Measurements from ENCODE around the gene UROC1. TPM values are rescaled to one million over a fixed set of nuclear protein-coding genes. Genes with fewer than 3 reads are reported as not detected.

The UROC1 gene
- total and polyA plus RNA-seq, 2 experiments from 2014 or later: not detected

- Mint-ChIP-seq H3K27ac (no peak overlapping the region), H3K36me3 (ENCODE audit: low read depth) (peaks cover 81% of the 10 kb centered on the region), H3K4me1 (no peaks in the 10 kb centered on the region), H3K27me3 (ENCODE audit: insufficient read depth, low read depth, poor library complexity) (peaks cover 6% of the 10 kb centered on the region), H3K4me3 (no peak overlapping the region), H3K9me3 (no peaks in the 10 kb centered on the region)
- DNase-seq (ENCODE audit: low spot score) (no peak), ATAC-seq (no peak)
- Histone ChIP-seq H4K20me1 (replicated peaks; ENCODE audit: insufficient read depth) (peaks cover 33% of the 10 kb centered on the region), H3K27me3 (ENCODE audit: insufficient read depth) (no peaks in the 10 kb centered on the region), H2AFZ (no peak overlapping the region), H3K4me2 (no peak overlapping the region), H3K27ac (ENCODE audit: low read depth) (no peak overlapping the region), H3K36me3 (ENCODE audit: insufficient read depth) (peaks cover 43% of the 10 kb centered on the region), H3K4me3 (no peak overlapping the region), H3K4me1 (ENCODE audit: insufficient read depth) (no peaks in the 10 kb centered on the region), H3F3A (replicated peaks; ENCODE audit: low read depth) (no peaks in the 10 kb centered on the region), H3K9me2 (ENCODE audit: insufficient read depth) (no peaks in the 10 kb centered on the region), H3K79me2 (replicated peaks; ENCODE audit: insufficient read depth) (peaks cover 39% of the 10 kb centered on the region)
- TF ChIP-seq STAT1 (IDR thresholded peaks at IDR 0.05; ENCODE audit: unreplicated experiment) (no peak), EZH2phosphoT487 (IDR thresholded peaks at IDR 0.05; ENCODE audit: unreplicated experiment) (no peak), ETS1 (IDR thresholded peaks at IDR 0.05) (no peak), JUNB (IDR thresholded peaks at IDR 0.05; ENCODE audit: unreplicated experiment) (no peak), EZH2 (IDR thresholded peaks at IDR 0.05; ENCODE audit: low read depth, unreplicated experiment) (no peak), ZNF331 (CRISPR knock-in tag; IDR thresholded peaks at IDR 0.05; ENCODE audit: low read depth) (no peak), ZNF462 (CRISPR knock-in tag; IDR thresholded peaks at IDR 0.05) (no peak), ZNF114 (CRISPR knock-in tag; IDR thresholded peaks at IDR 0.05) (no peak), CREB1 (CRISPR knock-in tag; IDR thresholded peaks at IDR 0.05; ENCODE audit: low read depth) (no peak), REST (IDR thresholded peaks at IDR 0.05; ENCODE audit: unreplicated experiment) (no peak), CTCF (conservative IDR thresholded peaks at IDR 0.05; ENCODE audit: low read depth in 2 of 2) (no peak), NANOG (IDR thresholded peaks at IDR 0.05; ENCODE audit: borderline replicate concordance) (no peak), POLR2AphosphoS5 (IDR thresholded peaks at IDR 0.05; ENCODE audit: low read depth) (no peak)
Measured at GRCh38 chr3:126463521-126463920, 54.1 kb downstream of the UROC1 start.
